ENCODE measurements around the gene APP.
A peak's percentile ranks its signal among the peaks of the same experiment; 100 is the strongest.
"Not testable (repeated sequence)": the region's sequence is repeated elsewhere in the genome, so short reads cannot be mapped to it uniquely, and the experiment has no call there.

APP gene

GRCh38 chr21:26162081-26162480, 8.5 kb downstream of the APP start:
- DNase-seq = no peak

GRCh38 chr21:26159869-26160268, 10.7 kb downstream of the APP start:
- DNase-seq = no peak

GRCh38 chr21:26157801-26158200, 12.8 kb downstream of the APP start:
- DNase-seq = no peak

- DNase-seq = no peak
These were observed 15.8 kb downstream of the APP start for GRCh38 chr21:26154753-26155152.

GRCh38 chr21:26153758-26154157, 16.8 kb downstream of the APP start:
- DNase-seq = no peak

GRCh38 chr21:26148840-26149354, 21.7 kb downstream of the APP start:
- no peak for DNase-seq

GRCh38 chr21:26148071-26148839, 22.3 kb downstream of the APP start:
- DNase-seq = no peak

- DNase-seq = no peak
These were observed 23.0 kb downstream of the APP start for GRCh38 chr21:26147535-26147934.

- DNase-seq = no peak
These were observed 23.9 kb downstream of the APP start for GRCh38 chr21:26146681-26147080.

GRCh38 chr21:26144031-26144430, 26.5 kb downstream of the APP start:
- DNase-seq = no peak

GRCh38 chr21:26142363-26142762, 28.2 kb downstream of the APP start:
- DNase-seq = no peak

- no peak for DNase-seq
These were observed 29.6 kb downstream of the APP start for GRCh38 chr21:26140926-26141325.

- DNase-seq = no peak
These were observed 30.4 kb downstream of the APP start for GRCh38 chr21:26140164-26140579.

GRCh38 chr21:26138615-26139257, 31.8 kb downstream of the APP start:
- no peak for DNase-seq

GRCh38 chr21:26137379-26138060, 33.0 kb downstream of the APP start:
- no peak for DNase-seq

GRCh38 chr21:26136671-26137070, 33.9 kb downstream of the APP start:
- peak in 1 of 2 experiments; percentile 3 for DNase-seq

GRCh38 chr21:26135520-26135919, 35.0 kb downstream of the APP start:
- no peak for DNase-seq

- DNase-seq = no peak
These were observed 39.0 kb downstream of the APP start for GRCh38 chr21:26131554-26131953.

- not testable (repeated sequence) for DNase-seq
These were observed 39.5 kb downstream of the APP start for GRCh38 chr21:26131053-26131452.

GRCh38 chr21:26130249-26130881, 40.2 kb downstream of the APP start:
- DNase-seq = no peak

- no peak for DNase-seq
These were observed 42.7 kb downstream of the APP start for GRCh38 chr21:26127918-26128317.

- DNase-seq = no peak
These were observed 43.3 kb downstream of the APP start for GRCh38 chr21:26127073-26127814.

GRCh38 chr21:26126168-26126553, 44.4 kb downstream of the APP start:
- DNase-seq = no peak

Measured in activated CD4-positive, alpha-beta T cell treated with anti-CD3 and anti-CD28 coated beads, Interleukin-2, amount 50 U/mL, for 48 hours (primary cell).